ENCODE measurements around the gene VPREB1.
"Not testable (repeated sequence)": the region's sequence is repeated elsewhere in the genome, so short reads cannot be mapped to it uniquely, and the experiment has no call there.

DNA sequence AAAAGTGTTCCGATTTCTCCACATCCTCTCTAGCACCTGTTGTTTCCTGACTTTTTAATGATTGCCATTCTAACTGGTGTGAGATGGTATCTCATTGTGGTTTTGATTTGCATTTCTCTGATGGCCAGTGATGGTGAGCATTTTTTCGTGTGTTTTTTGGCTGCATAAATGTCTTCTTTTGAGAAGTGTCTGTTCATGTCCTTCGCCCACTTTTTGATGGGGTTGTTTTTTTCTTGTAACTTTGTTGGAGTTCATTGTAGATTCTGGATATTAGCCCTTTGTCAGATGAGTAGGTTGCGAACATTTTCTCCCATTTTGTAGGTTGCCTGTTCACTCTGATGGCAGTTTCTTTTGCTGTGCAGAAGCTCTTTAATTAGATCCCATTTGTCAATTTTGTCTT is 32.8 kb downstream of the VPREB1 start:
- TF ChIP-seq CTCF, POLR2AphosphoS5, POLR2A (IDR thresholded peaks at IDR 0.05): not testable (repeated sequence)
